ENCODE results near the gene ZSWIM4.
A peak's percentile ranks its signal among the peaks of the same experiment; 100 is the strongest.

Gene ZSWIM4

GRCh38 chr19:13835791-13836723 lies 40.8 kb downstream of the ZSWIM4 start:
- DNase-seq, result peak; percentile 86 to 91 (median 88)

GRCh38 chr19:13838435-13839129 lies 43.3 kb downstream of the ZSWIM4 start:
- DNase-seq, result no peak

DNA sequence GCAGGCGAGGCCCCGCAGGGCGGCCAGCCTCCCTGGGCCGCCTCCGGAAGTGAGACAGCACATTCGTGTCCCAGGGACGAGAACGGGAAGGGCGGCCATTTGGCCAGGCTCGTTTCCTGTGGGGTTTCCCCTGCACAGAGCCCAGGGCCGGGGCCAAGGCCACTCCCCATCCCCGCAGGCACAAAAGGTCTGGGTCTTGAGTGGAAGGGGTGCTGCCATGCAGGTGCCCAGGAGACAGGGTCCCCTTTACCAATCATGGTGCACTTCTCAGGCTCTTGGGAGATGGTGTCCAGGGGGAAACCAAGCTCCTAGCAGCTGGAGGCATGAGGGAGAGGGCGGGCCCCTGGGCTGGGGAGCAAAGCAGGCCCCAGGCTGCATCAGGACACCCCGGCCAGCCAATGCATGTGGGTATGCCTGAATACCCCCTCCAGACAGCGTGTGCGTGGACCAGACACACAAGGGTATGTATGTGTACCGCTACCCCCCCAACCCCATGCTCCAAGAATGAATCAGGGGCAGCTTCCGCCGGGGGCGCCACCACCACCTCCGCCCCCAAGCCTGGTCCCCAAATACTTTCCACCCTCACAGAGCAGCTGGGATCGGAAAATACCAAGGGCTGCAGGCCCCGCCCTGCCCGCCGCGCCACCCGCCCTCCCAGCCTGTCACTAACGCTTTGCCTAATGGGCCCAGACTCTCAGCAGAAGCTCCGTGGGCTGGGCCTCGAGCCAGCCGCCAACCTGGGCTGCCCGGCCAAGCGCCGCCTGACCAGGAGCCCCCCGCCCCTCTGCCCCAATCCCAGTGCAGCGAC lies 44.1 kb downstream of the ZSWIM4 start:
- peak; percentile 94 to 96 (median 96) for DNase-seq

DNA sequence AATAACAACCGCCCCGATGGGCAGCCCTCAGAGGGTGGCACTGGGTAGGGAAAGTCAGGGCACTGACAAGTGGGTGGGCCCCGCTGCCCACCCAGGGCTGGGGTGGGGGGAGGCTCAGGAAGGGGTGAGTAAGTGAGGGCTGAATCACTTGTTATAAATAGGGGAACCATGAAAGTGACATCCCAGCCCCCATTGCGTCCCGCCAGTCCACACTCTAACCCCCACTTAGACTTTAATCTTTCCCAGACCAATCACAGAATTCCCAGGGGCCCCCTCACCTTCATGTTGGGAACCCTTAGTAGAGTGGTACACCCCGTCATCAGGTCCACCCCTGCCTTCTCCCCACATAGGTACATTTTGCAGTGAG lies 44.7 kb downstream of the ZSWIM4 start:
- DNase-seq, result no peak

DNA sequence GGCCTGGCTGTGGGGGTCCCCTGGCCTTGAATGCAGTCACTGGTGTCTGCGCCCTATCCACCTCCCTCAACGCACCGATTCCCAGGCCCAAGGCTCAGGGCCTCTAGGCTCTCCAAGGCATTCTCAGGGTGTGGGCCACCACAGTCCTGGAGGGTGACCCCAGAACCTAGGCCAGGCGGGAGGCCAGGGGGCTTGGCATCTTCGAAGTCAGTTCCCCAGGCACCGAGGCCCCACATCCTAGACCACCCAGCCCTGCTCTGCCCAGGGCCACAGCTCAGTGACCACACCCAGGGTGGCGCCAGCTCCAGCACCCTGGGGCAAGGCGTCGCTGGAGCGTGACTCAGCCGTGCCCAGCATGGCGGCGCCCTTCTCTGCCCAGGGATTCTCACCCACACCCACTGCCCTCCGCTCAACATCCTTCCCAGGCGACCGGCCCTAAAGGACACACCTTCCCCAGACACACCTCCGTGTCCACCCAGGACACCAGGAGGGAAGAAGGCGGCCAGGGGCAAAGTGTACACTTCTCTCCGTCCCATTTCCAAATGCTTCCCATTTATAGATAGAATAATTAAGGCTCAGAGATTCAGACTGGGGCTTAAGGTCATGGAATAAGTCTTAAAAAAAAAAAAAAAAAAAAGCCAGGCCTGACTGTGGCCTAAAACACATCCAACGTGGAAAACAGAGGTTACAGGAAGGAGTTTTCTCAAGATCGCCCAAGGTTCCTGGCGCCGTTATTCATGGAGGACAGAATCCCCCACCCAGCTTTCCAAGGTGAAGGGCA lies 45.3 kb downstream of the ZSWIM4 start:
- DNase-seq, result peak; percentile 73 to 85 (median 82)

- peak; percentile 56 to 82 (median 70) for DNase-seq
Measured at GRCh38 chr19:13841086-13841961, 46.1 kb downstream of the ZSWIM4 start.

GRCh38 chr19:13841962-13842290 lies 46.7 kb downstream of the ZSWIM4 start:
- peak in 2 of 4 experiments; percentile 10 to 43 for DNase-seq

- peak; percentile 88 to 96 (median 93) for DNase-seq
Measured at GRCh38 chr19:13842291-13843103, 47.3 kb downstream of the ZSWIM4 start.

DNA sequence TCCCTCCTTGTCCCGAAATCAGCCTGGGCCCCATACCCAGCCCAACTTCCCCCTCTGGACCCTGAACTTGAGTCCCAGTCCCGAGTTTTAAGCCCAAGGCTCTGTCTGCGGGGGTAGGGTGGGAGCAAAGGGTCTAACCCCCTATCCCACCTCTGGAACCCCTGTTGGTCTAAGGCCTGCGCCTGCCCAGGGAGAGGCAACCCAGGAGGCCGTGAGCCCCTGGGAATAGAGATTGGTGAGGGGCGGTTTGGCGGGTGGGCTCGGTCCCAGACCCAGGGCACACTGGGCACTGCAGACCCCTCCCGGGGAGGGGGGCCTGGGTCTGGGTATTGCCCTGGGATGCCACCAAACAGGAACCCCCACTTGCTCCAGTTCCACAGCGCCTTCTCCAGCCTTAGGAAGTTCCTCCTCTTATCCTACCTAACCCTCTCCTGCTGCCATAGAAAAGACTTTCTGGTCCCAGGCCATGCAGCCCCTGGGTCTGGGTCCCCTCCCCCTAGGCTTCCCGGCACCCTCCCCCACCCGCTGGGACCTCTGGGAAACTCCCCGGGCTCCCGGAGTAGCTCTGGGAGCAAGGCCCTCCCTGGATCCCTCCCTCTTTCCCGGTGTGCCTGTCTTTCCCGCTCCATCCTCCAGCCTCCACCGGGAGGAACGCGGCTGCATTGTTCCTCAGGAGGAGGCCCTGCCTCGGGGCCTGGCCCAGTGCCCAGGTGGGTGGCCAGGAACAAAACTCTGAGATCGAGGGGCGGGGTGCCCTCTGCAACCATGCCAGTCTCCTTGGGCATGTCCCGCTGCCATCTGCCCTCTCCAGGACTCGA lies 48.1 kb downstream of the ZSWIM4 start:
- DNase-seq, result peak in 1 of 4 experiments; percentile 34

- no peak for DNase-seq
Measured at GRCh38 chr19:13844130-13844631, 48.9 kb downstream of the ZSWIM4 start.

GRCh38 chr19:13846557-13847406 lies 51.5 kb downstream of the ZSWIM4 start:
- peak; percentile 95 to 99 (median 96) for DNase-seq

- DNase-seq, result peak; percentile 93 to 97 (median 96)
Measured at GRCh38 chr19:13847407-13848339, 52.4 kb downstream of the ZSWIM4 start.

GRCh38 chr19:13848340-13848677 lies 53.1 kb downstream of the ZSWIM4 start:
- no peak for DNase-seq

- DNase-seq, result no peak
Measured at GRCh38 chr19:13848798-13849676, 53.8 kb downstream of the ZSWIM4 start.

DNA sequence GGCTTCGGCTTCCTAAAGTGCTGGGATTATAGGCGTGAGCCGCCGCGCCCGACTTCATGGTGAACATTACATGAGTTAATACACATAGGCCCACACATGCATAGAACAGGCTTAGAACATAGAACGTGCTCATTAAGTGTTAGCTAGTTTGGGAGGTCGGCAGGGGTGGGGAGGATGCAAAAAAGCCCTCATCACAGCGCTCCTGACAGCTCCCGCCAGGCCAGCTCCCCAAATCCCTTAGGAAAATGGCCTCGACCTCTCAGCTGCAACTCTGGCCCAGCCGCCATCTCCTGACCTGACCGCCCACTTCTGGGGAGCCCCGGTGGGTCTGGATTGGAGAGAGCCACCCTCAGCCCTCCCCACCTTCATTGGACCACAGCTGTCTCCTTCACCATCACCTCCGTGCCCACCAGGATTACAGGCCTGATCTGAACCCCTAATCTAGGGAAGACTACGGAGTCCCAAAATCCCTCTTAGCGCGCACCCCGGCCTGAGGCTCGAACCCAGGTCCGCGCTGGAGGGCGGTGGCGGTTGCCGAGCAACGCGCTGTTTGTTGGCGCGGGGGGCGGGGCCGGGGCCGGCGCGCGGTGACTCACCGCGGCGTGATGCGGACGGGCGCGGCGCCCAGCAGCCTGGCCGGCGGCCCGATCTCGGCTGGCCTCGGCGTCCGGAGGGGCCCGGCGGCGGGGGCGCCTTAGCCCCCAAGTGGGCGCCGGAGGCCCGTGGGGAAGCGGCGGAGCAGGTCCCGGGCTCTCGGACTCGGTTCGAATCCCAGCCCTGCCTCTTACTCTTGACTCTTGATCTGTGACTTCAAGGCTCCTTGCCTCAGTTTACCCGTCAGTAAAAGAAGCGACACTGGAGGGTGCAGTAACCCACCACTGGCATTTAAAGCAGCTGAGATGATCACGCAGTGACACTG lies 55.0 kb downstream of the ZSWIM4 start:
- DNase-seq, result peak; percentile 88 to 96 (median 94)

All from suppressor macrophage (primary cell).